Kidney capillary endothelial cell (primary cell): ENCODE measurements around the gene NEIL3.
"Not testable (repeated sequence)": the region's sequence is repeated elsewhere in the genome, so short reads cannot be mapped to it uniquely, and the experiment has no call there.

Experiments
- DNase-seq: peaks from one replicate; pipeline ENCODE4 v3.0.0-alpha.2; 2018; ENCODE audit warnings: low spot score

NEIL3 gene

DNA sequence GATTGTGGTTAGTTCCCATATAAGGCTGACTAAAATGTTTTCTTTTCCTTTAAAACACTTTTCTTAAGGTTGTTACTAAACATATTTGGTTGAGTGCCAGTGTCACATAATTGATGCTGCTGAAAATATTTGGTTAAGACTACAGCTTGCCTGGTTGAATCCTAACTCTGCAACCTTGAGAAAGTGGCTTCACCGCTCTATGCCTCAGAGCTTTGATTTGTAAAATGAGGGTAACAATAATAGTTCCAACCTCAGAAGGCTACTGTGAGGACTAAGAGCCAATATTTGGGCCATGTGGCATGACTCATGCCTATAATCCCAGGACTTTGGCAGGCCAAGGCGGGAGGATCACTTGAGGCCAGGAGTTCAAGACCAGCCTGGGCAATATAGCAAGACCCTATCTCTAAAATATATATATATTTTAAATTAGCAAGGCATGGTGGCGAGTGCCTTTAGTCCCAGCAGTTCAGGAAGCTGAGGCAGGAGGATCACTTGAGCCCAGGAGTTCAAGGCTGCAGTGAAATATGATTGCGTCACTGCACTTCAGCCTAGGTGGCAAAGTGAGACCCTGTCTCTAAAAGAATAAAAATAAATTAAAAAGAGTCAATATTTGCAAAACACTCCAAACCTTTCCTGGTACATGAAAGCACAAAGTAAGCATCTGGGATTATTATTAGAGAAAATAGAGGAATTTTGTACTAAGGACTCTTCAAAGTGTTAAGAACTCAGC is 7.1 kb upstream of the NEIL3 start:
- DNase-seq = no peak

DNA sequence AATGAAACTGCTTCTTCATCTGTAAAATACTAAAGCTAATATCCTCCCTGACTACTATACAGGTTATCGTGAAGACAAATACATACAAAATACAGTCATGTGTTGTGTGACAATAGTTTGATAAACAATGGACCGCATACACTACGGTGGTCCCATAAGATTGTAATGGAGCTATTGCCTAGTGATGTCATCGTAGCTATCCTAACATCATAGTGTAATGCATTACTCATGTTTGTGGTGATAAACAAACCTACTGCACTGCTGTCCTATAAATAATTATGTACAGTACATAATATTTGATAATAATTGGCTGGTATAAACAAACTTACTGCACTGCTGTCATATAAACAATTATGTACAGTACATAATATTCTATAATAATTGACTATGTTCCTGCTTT is 5.6 kb upstream of the NEIL3 start:
- no peak for DNase-seq

DNA sequence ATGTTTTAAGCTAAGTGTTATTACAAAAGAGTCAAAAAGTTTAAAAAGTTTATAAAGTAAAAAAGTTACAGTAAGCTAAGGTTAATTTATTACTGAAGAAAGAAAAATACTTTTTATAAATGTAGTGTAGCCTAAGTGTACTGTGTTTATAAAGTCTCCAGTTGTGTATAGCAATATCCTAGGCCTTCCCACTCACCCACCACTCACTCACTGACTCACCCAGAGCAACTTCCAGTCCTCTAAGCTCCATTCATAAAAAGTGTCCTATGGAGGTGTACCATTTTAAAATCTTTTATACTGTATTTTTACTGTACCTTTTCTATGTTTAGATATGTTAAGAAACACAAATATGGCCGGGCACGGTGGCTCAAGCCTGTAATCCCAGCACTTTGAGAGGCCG is 4.8 kb upstream of the NEIL3 start:
- not testable (repeated sequence) for DNase-seq

GRCh38 chr4:177308125-177308524 is 1.5 kb upstream of the NEIL3 start:
- no peak for DNase-seq

- DNase-seq = no peak
Measured at GRCh38 chr4:177308847-177309521, 690 bp upstream of the NEIL3 start.

GRCh38 chr4:177311589-177311988 is 1.9 kb downstream of the NEIL3 start:
- no peak for DNase-seq

- DNase-seq = no peak
Measured at GRCh38 chr4:177313263-177313662, 3.6 kb downstream of the NEIL3 start.

GRCh38 chr4:177315767-177316464 is 6.2 kb downstream of the NEIL3 start:
- DNase-seq = no peak

DNA sequence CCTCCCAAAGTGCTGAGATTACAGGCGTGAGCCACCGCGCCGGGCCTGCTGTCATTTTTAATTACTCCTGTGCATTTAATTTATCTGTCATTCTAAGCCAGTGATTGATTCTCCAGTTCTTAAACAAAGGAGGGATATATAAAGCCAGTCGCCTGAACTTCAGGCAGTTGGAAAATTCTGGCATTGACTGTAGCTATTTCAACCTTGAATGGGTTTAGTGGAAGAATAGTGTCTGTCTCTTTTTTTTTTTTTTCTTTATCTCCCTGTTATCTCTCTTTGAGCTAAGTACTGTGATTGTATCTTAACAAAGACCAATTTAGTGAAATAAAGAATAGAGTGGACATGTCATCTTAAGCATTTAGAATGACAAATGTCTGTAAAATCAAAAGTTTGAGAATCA is 11.0 kb downstream of the NEIL3 start:
- no peak for DNase-seq

DNA sequence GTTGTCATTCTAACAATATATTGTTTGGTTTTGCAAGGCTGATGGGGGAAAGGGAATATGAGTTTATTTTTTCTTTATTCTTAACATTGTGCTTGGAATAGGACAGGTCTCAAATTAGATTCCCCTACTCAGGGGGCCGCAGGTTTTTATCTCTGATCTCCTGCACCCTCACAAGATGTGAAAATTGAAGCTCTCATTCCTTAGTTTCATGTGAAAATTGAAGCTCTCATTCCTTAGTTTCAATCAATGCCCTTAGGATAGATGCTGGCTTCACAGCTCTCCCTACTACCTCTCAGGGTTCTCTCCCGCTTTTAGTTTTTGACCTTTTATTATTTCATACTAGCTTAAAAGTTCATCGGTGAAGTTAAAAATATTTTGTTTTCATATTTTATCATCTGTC is 12.0 kb downstream of the NEIL3 start:
- DNase-seq = no peak

DNA sequence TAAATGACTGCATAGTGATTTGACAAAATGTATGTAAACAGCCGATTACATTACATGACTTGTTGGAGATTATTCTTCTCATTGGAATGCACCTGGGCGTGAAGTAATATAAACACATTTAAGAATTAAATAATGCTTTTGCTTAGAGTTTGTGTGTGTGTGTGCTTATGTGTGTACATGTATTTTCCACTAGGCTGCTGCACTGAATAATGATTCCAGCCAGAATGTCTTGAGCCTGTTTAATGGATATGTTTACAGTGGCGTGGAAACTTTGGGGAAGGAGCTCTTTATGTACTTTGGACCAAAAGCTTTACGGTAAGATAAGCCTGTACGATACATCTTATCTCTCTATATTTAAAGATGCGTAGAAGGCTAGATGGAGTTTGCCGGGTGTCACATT is 12.6 kb downstream of the NEIL3 start:
- DNase-seq = no peak

DNA sequence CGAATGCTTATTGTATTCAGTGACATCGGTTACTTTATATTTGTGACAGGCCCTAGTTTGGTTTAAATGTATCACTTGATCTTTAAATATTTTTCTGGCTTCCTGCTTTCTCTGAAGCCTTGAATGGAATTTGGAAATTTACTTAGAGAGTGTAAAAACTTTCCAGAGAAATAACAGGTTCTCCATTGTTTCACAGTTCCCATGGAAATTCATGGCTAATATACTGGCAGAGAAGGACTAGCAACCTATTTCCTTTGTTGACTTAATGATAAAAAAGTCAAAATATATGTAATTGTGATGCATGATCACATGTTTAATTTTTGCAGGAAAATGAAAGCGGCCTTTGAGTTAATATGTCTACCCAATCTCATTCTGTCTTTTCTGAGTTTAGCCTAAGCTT is 13.2 kb downstream of the NEIL3 start:
- no peak for DNase-seq

- DNase-seq = no peak
Measured at GRCh38 chr4:177323416-177323815, 13.7 kb downstream of the NEIL3 start.

DNA sequence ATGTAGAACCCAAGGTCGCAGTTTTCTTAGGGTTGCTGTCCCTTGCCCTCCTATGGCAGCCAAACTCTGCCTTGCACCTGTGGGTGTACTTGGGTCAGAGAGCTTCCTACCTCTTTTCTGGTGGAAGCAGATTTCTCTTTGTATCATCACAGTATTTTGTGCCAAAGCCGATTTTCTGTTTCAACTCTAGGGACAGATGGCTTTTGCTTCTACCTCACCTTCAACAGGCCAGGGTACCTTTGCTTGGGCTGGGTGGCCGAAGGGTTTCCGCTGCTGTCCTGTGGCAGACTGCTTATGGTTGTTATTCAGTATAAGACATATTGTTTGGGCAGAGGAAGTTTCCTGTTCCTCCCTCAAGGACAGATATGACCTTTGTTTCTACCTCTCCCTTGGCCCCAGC is 22.4 kb downstream of the NEIL3 start:
- no peak for DNase-seq

DNA sequence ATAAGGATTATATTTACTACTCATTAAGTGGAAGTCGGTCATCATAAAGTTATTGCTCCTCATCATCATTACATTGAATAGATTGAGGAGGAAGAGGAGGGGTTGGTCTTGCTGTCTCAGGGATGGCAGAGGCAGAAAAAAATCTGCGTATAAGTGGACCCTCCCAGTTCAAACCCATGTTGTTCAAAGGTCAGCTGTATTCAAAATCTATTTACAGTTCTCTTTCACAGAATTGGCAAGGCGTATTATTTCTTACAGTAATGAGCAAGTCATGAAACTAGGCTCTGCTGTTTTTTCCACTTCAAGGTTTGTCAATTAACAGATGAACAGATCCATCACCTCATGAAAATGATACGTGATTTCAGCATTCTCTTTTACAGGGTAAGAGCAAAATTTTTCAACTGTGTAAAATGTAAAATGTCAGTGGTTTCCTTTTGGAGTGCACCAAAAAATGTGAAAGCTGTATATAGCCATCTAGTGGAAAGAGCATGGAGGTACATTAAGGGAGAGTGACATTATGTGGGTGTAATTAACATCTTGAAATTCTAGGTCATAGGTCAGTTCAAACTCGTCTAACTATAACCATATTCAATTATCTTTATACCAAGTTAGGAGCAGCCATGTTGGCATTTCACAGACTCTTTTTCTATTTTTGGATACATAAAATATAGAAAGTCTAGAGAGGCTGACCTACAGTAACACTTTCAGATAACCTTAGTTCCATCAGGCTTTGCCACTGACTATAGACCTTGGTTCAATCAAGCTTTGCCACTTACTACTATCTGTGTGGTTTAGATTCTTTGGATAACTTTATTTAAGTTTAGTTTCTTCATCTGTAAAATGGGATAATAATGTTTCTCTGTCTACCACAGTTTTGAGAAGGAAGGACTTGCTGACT is 30.1 kb downstream of the NEIL3 start:
- peak; percentile 28 for DNase-seq

GRCh38 chr4:177348348-177348747 is 38.7 kb downstream of the NEIL3 start:
- DNase-seq = no peak

GRCh38 chr4:177349191-177349590 is 39.5 kb downstream of the NEIL3 start:
- no peak for DNase-seq

DNA sequence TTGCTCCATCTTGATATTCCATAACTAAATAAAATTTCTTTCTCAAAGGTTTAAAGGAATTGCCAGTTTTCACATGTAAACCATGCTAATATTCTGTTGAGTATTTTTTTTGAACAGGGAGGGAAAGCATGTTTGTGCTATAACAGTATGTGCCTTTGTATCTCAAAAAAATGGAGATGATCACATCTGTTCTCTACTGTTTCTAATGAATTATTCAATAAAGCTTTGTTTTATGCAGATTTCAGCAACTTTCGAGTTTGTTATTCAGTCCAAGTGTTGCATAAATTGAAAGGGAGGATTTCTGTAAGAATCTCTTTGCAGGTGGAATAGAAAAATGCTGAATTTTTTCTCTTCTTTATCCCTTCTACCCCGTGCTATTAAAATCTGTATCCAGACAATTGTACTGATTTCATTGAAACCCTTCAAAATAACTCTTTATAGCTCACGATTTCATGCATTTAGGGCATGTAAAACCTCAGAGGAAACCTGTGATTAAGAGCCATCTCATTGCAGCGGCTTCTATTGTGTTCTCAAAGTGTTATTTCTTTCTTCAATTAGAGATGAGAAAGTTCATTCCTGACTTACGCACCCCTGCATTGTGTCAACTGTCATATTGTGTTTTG is 42.1 kb downstream of the NEIL3 start:
- DNase-seq = no peak

DNA sequence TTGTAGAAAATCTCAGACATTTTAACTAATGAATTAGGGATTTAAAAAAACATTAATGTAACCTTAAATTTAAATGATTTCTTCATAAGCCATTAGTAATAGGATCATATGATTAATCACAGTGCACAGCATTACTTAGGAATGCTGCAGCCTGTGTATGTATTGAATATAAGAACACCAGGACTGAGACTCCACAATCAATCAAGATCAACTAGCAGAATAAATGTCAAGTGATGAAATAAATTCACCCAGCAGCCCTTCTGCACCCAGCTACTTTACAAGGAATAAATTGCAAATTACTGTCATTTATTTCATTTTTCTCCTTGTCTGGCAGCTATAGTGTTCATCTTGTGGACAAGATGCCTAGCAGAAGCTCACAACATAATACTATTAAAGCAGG is 46.5 kb downstream of the NEIL3 start:
- DNase-seq = no peak

DNA sequence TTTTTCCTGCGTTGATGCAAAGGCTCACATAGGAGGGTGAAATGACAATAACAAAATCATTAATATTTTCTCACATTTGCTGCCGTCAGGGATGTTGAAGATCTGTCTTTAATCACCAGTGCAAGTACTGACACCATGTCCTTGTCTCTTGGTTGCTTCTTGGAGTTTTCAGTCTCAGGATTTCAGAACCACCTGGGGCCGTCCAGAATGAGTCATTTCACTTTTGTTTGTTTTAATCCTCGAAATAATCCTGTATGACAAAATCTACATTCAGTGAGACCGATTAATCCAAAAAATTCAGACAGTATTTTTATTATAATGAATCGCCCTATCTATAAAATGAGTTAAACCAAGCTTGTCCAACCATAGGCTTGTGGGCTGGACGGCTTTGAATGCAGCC is 47.2 kb downstream of the NEIL3 start:
- no peak for DNase-seq

DNA sequence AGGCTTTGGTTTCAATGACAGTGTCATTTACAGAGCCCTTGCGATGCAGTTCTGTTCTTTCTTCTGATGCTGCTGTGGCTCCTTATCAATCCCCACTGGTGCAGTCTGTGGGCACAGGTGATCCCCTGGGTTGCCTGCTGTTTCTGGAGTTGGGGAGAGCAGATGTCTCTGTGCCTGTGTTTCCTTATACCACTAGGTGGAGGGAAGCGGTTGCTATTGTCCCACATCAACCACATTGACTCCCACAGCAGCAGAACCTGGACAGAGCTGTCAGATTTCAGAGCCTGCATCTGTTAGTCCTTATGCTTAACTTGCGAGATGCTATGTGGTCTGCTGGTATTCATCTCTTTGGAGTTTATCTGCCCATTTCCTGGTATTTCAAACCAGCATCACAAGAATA is 57.7 kb downstream of the NEIL3 start:
- DNase-seq = no peak

DNA sequence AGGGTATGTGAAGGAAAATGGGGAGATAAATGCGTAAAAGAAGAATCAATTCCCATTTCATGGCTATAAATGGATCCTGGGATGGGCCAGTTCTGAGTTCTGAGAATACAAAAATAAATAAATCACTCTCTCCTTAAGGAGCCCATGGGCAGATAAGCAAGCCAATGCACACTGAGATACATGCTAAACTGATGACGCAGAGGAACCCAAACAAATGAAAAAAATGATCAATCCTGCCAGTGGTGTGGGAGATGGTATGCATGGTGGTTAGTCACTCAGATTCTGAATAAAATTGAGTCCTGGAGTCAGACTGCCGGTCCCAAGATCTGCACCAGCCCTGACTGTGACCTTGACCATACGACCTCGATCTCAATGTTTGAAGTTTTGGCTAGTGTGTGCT is 59.7 kb downstream of the NEIL3 start:
- DNase-seq = no peak
